Fibroblast of lung (primary cell): ENCODE results near the gene RETREG1.

ENCODE experiments used
- CTCF ChIP-seq, 2 donors: IDR thresholded peaks in 1 of 2; conservative IDR thresholded peaks in 1 of 2; 1 replicate in 1 of 2; 2 replicates in 1 of 2; pipeline ENCODE4 v1.5.1; 2011 to 2012; ENCODE audit warnings: low read length in 2 of 2, control low read depth in 1 of 2, inconsistent platforms in 1 of 2, low read depth in 1 of 2, mild to moderate bottlenecking in 1 of 2
- EZH2 ChIP-seq: IDR thresholded peaks from 2 replicates; pipeline ENCODE4 v1.5.1; 2012; ENCODE audit warnings: low read length, control low read depth, mild to moderate bottlenecking; ENCODE audit errors: missing control alignments

DNA sequence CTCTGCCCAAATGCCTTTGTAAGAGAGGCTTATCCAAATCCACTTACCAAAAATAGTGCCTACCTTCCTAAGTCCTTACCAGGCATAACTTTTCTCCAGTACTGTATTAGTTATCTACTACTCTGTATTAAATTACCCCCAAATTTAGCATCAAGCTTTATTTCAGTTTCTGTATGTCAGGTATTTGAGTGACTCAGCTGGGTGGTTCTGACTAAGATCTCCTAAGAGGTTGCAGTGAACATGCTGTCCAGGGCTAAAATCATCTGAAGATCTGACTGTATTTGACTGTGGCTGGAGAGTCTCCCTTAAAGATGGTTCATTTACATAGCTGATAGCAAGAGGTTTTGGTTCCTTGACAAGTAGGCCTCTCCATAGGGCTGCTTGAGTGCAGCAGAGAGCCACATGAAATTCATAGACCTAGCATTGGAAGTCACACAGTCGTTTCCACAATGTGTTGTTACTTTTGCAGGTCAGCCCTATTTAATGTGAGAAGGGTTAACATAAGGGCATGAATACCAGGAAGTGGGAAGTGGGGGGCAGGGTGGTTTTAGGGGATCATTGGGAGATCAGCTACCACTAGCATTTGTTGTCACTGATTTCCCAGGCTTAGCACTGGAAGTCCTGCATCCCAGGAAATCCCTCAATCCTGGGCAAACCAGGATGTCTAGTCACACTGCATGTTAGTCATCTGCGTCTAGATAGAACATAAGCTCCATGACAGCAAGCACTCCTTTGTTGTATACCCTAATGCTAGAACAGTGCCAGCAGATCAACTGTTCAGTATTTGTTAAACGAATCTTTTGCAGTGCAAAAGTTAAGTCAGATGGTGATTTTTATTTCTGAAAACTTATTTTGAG, 149.2 kb downstream of the RETREG1 start:
- TF ChIP-seq CTCF (conservative IDR thresholded peaks at IDR 0.05 in 1 of 2, IDR thresholded peaks at IDR 0.05 in 1 of 2; ENCODE audit: low read depth in 1 of 2, low read length in 2 of 2) (no peak), EZH2 (no peak)
